Stromal cell of bone marrow (primary cell): ENCODE data around the gene HEBP2.

Experiments
- DNase-seq: peaks from one replicate; pipeline ENCODE4 v3.0.0-alpha.2; 2012; ENCODE audit warnings: low read depth

Gene HEBP2

GRCh38 chr6:138397128-138398122, 6.6 kb upstream of the HEBP2 start:
- DNase-seq = no peak

DNA sequence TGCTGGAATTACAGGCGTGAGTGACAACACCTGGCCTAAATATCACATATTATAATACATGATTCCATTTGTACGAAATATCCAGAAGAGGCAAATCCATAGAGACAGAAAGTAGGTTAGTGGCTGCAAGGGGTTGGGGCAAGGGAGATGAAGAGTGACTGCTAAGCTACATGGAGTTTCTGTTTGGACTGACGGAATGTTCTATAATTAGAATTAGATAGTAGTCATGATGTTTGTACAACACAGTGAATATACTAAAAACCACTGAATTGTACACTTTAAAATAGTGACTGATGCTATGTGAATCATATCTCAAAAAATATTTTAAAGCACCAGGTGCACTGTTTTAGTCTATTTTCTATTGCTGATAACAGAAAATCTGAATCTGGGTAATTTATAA, 3.7 kb upstream of the HEBP2 start:
- no peak for DNase-seq

DNA sequence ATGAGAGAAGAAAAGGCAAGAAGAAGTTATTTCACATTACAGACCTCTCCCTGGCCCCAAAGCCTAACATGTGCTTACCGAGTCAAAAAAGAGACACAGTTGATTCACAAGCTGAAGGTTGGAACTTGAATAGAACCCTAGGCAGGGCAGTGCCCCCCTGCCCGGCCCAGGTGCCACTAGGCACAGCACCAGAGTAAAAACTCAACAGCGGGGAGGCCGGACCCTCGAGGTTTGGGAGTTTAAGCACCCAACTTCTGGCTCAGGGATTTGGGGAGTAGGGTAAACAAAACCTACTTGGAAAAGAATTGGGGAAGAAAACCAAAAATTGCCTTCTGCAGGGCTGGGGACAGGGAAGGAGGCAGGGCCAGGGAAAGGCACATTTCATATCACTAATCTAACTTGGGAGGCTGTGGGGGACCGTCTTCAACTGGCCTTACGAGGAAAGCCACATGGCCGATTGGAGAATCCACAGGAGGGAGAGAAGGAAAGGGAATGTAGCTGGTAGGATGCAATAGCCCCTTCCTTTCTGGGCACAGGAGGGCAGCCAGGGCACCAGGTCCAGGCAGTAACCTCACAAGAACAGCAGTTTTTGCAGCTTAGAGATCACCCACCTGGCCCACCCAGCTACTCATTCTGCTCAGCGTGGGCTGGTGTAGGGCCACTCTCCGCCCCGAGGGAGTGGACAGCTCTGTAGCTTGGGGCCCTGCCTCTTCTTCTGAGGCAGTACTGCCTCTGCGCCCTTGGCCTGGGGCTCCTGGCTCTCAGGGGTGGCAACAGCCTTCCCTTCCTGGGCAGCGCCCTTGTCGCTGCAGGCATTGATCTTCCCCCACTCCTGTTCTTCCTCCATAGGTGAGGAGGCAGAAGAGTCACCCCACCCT, 1.8 kb upstream of the HEBP2 start:
- DNase-seq = no peak

GRCh38 chr6:138402838-138403187, 1.2 kb upstream of the HEBP2 start:
- DNase-seq = no peak

DNA sequence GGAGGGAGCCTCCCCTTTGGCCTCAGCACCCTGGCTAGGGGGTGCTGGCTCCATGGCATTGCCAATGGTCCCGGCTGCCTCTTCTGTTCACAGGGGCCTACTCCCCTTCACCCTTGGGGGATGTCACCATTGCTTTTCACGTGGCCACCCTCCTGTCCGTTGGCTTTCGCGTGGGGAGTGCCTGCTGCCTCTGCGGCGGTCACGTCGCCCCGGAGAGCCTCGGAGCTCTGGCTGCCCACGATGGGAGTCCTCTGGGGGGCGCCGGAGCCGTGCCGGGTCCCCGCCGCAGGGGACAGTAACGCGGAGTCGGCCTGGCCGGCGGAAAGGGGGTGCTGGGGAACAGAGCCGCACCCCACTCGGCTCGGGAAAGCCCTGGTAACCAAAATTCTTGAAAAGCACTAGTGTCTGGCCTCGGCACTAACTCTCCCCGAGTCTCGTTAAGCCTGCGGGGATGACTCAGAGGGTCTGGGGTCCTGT, 661 bp upstream of the HEBP2 start:
- DNase-seq = no peak

DNA sequence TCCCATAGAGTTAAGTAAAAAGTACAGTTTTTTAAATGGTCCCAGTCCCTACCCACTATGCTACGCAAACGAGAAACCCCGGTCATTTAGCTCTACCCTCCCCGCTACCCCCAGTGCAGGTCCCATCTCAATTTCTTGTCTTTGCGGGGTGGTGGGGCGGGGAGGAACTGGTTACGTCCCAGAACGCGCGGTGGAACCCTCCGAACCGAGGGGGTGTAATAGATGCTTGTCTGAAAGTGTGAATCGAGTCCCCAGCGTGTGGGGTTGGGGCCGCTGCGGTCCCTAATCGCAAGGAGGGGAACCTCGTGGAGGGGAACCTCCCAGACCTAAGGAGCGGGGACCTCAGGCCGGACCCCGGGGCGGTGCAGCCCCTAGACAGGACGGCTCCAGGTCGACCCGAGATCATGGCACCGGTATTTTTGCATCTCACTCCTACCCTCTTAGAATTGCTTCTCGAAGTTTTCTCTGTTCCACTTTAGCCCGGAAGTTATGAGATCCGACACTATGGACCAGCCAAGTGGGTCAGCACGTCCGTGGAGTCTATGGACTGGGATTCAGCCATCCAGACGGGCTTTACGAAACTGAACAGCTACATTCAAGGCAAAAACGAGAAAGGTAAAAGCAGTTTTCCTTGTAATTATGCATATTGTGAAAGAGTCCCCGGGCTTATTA, 779 bp downstream of the HEBP2 start:
- no peak for DNase-seq

DNA sequence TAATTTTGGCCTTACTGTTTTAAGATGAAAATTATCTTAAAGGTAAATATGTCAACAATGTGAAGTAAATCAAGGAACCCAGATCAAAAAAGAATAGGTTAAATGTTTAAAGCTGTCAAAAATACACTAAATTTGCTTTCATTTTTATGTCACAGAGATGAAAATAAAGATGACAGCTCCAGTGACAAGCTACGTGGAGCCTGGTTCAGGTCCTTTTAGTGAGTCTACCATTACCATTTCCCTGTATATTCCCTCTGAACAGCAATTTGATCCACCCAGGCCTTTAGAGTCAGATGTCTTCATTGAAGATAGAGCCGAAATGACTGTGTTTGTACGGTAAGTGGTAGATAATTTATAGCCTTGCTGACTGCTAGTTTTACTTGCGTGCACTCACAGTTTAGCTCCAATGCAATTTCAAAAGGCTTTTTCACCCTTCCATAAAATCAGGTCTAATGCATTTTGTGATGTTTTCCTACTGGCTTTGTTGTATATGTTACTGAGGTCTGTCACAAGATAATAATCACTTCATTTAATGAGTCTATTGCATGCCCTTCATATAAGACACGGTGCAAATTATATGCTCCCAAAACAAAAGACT, 1.9 kb downstream of the HEBP2 start:
- DNase-seq = no peak

- DNase-seq = no peak
Measured at GRCh38 chr6:138406443-138406842, 2.4 kb downstream of the HEBP2 start.

DNA sequence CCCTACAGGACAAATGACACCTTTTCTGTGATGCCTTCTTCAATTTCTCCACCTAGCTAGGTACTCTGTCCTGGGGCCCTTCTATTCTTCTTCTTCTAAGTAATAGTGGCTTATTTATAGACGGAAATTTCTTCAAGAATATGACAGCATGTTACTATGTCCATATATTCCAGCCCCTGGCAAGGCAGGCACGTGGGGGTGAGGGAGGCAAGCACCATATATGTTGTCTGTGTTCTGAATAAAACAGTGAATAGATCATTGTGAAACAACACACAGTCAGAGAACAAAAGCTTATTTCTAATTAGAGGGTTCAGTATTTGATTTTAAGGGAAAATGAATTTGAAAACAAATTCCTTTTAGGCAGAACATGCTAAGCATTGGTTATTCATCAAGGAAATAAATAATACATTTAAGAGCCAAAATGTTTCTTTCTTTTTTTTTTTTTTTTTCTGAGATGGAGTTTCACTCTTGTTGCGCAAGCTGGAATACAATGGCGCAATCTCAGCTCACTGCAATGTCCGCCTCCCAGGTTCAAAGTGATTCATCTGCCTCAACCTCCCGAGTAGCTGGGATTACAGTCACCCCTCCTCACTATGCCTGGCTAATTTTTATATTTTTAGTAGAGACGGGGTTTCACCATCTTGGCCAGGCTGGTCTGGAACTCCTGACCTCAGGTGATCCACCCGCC, 6.2 kb downstream of the HEBP2 start:
- DNase-seq = peak; percentile 52

GRCh38 chr6:138410972-138411880, 7.2 kb downstream of the HEBP2 start:
- peak; percentile 47 for DNase-seq

DNA sequence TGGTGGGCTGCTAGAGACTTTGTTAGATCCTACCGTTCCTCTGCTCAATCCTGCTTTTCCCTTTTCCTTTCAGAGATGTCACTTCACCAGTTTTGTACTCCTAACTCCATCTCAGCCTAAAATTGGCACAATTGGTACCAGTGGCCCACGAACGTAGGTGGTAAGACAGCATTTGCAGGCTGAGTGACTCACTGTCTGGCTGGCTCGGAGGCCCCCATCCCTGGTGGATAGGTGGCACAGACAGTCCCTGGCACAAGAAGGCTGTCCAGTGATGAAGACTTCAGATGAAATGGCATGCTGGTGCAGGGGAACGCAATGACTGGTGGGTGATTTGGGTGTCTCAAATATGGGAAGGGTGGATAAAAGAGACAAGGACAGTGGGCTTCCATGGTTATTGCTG, 11.1 kb downstream of the HEBP2 start:
- no peak for DNase-seq

DNA sequence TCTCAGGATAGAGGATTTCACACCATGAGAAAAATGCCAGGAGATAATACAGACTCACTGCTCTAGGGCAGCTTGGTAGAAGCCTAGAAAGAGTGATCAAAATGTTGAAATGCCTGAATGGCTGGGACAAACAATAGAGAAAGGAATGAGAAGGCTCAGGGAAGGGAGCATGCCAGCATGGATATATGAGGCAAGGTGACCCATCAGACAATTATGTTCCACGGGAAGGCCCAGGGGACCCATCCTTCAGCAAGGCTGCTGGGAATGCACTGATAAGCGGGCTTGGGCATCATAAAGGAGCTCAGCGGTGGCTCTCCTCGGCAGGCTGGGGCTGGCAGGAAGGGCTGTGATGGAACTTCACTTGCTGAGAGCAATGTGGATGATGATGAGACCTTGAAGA, 12.2 kb downstream of the HEBP2 start:
- no peak for DNase-seq

DNA sequence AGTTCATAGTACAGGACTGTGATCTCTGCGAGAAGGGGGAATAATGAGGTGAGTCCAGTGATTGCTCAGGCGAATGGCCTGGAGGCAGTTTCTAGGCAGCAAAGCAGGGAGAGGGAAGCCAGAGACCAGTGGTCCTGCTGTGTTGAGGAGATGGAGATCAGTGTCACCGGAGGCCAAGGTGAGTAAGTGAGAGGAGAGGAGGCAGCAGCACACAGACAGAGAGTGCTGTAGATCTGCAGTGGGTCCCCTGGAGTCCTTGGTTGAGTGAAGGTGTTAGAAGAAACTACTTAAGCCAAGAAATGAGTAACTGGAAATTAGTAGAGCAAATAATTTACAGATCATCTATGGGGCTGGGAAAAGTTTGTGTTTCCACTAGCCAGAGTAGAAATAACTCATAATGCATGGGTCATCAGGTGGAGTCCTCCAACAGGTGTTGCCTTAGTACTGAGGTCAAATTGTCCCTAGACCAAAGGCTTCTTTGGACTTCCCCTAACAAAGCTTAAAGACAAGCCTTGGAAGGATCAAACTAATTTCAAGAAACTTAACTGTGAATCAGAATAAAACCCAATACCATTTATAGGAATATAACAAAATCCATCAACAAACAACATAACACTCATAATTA, 13.6 kb downstream of the HEBP2 start:
- DNase-seq = no peak

GRCh38 chr6:138418118-138418742, 14.2 kb downstream of the HEBP2 start:
- no peak for DNase-seq

DNA sequence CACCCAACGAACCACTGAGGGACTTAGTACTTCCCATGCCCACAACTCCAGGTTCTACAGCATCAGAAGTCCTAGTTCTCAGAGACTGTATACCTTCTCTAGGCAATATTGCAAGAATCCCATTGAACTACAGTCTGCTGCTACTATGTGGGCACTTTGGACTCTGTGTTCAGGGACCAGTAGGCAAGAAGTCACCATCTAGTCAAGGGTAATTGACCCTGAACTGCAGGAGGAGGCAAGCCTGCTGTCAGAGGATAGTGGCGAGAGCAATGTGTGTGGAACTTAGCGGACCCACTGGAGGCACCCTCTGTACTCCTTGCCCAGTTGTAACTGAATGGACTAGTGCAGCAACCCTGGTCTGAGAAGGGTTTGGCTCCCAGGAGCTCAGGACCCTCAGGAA, 15.7 kb downstream of the HEBP2 start:
- DNase-seq = no peak

- DNase-seq = no peak
Measured at GRCh38 chr6:138420356-138420755, 16.3 kb downstream of the HEBP2 start.

- DNase-seq = no peak
Measured at GRCh38 chr6:138421089-138421488, 17.1 kb downstream of the HEBP2 start.

- no peak for DNase-seq
Measured at GRCh38 chr6:138421608-138422007, 17.6 kb downstream of the HEBP2 start.

- no peak for DNase-seq
Measured at GRCh38 chr6:138422861-138423260, 18.8 kb downstream of the HEBP2 start.
